MM.1S (cell line): Measurements from ENCODE around the gene TMEM250.

Source experiments
- CTCF ChIP-seq: fragments of 300-600 bp; sonication (generic); IDR thresholded peaks from 2 replicates; pipeline ENCODE4 v1.5.1; 2016; ENCODE audit warnings: antibody characterized with exemption, low read length, mixed read lengths
- EZH2 ChIP-seq: fragments of 300-600 bp; sonication (generic); optimal IDR thresholded peaks from 2 replicates; pipeline ENCODE3; 2017; ENCODE audit warnings: low read depth, mild to moderate bottlenecking, antibody characterized with exemption, low read length, mixed read lengths

GRCh38 chr9:136119061-136119882, 597 bp upstream of the TMEM250 start:
- TF ChIP-seq CTCF (no peak), EZH2 (no peak)
